Measurements from ENCODE around the gene CPEB2. TPM values are rescaled to one million over a fixed set of nuclear protein-coding genes. Genes with fewer than 3 reads are reported as not detected.

The CPEB2 gene
- total and polyA plus RNA-seq, 9 of the 15 experiments (the other 6 are each of a cell fraction or from before 2014, with no cell fraction given): 0.39 to 3.0 (median 1.4) TPM

DNA sequence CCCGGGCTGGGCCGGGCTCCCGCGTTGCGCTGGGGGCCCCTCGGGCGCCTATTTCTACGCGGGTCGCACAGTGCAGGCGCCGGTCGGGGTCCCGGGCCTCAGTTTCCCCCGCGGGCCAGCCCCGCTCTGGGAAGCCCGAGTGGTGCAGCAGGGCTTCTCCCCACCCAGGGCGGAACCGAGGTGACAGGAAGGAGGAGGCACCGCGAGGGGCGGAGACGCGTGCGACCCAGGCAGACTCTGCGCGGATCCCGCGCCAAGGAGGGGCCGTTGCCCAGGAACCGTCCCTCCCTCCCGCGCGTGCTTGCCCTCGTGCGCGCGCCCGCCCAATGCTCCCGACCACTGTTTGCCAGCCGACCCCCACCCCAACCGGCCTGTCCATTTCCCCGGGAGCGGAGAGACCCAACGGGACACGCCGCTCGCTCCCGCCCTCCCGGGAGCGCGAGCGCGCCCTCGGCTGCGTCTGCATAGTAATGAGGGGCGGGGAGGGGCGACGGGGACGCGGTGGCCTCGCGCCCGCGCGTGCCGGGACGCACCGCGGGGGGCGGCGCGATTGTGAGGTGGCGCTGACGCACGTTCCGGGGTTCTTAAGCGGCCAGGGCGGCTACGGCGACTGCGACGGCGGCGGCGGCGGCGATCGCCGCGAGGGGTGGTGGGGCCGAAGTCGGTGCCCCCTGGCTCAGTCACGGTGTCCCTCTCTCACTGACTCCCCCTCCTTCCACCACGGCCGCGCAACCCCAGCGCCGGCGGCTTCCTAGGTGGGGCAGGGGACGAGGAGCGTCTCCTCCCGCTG is at the start of gene CPEB2 (continued):
- TF ChIP-seq PCBP2 (IDR thresholded peaks at IDR 0.05; ENCODE audit: low read depth, low read length, poor library complexity, severe bottlenecking) (no peak), CEBPB (tag; IDR thresholded peaks at IDR 0.05) (no peak), MYC (IDR thresholded peaks at IDR 0.05; ENCODE audit: low read depth, low read length) (peak; percentile 73), MYC (CRISPR knock-in tag; IDR thresholded peaks at IDR 0.05; ENCODE audit: borderline replicate concordance, low read depth) (peak; percentile 68; the same call in 1 of the 2 replicates), CTBP1 (IDR thresholded peaks at IDR 0.05; ENCODE audit: borderline replicate concordance) (peak; percentile 90), ZNF764 (CRISPR knock-in tag; IDR thresholded peaks at IDR 0.05; ENCODE audit: low read depth) (no peak), SMAD1 (IDR thresholded peaks at IDR 0.05; ENCODE audit: low read depth, low read length, partially characterized antibody) (no peak), PRMT5 (CRISPR knock-in tag; IDR thresholded peaks at IDR 0.05) (no peak), RBM22 (IDR thresholded peaks at IDR 0.05; ENCODE audit: low read depth, low read length, poor library complexity, severe bottlenecking) (no peak), ASH1L (IDR thresholded peaks at IDR 0.05; ENCODE audit: borderline replicate concordance, low read depth, partially characterized antibody) (no peak), CHD2 (IDR thresholded peaks at IDR 0.05; ENCODE audit: low read depth, low read length) (no peak), E2F3 (CRISPR knock-in tag; IDR thresholded peaks at IDR 0.05) (no peak)
- TF ChIP-seq, protein P1, sequence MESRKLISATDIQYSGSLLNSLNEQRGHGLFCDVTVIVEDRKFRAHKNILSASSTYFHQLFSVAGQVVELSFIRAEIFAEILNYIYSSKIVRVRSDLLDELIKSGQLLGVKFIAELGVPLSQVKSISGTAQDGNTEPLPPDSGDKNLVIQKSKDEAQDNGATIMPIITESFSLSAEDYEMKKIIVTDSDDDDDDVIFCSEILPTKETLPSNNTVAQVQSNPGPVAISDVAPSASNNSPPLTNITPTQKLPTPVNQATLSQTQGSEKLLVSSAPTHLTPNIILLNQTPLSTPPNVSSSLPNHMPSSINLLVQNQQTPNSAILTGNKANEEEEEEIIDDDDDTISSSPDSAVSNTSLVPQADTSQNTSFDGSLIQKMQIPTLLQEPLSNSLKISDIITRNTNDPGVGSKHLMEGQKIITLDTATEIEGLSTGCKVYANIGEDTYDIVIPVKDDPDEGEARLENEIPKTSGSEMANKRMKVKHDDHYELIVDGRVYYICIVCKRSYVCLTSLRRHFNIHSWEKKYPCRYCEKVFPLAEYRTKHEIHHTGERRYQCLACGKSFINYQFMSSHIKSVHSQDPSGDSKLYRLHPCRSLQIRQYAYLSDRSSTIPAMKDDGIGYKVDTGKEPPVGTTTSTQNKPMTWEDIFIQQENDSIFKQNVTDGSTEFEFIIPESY (CRISPR knock-in tag; IDR thresholded peaks at IDR 0.05): no peak
- TF ChIP-seq, protein P2, sequence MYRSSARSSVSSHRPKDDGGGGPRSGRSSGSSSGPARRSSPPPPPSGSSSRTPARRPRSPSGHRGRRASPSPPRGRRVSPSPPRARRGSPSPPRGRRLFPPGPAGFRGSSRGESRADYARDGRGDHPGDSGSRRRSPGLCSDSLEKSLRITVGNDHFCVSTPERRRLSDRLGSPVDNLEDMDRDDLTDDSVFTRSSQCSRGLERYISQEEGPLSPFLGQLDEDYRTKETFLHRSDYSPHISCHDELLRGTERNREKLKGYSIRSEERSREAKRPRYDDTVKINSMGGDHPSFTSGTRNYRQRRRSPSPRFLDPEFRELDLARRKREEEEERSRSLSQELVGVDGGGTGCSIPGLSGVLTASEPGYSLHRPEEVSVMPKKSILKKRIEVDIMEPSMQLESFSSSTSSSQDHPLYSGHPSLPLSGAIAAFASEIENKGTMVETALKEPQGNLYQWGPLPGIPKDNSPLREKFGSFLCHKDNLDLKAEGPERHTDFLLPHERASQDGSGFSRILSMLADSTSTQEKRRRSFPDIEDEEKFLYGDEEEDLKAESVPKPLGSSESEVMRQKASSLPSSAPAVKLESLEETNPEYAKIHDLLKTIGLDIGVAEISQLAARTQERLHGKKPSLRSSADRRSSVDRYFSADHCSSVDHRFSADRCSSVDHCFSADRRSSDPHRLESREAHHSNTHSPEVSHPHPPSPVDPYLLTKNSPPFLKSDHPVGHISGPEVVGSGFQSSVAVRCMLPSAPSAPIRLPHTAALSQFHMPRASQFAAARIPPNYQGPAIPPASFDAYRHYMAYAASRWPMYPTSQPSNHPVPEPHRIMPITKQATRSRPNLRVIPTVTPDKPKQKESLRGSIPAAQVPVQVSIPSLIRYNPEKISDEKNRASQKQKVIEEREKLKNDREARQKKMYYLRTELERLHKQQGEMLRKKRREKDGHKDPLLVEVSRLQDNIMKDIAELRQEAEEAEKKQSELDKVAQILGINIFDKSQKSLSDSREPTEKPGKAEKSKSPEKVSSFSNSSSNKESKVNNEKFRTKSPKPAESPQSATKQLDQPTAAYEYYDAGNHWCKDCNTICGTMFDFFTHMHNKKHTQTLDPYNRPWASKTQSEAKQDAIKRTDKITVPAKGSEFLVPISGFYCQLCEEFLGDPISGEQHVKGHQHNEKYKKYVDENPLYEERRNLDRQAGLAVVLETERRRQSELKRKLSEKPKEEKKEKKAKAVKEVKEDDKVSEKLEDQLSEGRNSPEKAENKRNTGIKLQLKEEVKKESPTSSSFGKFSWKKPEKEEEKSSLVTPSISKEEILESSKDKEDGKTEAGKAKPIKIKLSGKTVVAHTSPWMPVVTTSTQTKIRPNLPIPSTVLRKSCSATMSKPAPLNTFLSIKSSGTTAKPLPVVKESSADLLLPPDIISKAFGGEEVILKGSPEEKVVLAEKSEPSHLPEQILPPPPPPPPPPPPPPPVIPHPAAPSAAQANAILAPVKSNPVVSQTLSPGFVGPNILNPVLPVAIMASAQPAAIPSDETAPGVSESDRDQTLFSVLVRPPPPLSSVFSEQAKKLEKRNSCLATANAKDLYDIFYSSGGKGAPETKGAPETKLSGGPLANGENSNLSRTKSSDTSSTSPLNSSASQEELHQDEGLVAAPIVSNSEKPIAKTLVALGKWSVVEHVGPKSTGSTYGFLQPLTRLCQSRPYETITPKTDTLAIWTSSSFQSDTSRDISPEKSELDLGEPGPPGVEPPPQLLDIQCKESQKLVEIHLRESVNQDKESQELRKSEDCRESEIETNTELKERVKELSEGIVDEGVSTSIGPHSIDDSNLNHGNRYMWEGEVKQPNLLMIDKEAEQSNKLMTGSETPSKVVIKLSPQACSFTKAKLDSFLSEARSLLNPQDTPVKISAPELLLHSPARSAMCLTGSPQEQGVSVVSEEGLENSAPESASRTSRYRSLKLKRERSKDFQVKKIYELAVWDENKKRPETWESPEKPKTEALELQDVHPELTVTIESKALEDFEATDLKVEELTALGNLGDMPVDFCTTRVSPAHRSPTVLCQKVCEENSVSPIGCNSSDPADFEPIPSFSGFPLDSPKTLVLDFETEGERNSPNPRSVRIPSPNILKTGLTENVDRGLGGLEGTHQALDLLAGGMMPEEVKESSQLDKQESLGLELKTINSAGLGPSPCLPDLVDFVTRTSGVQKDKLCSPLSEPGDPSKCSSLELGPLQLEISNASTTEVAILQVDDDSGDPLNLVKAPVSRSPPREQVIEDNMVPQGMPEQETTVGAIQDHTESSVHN (IDR thresholded peaks at IDR 0.05; ENCODE audit: borderline replicate concordance in 1 of 2, low read depth in 1 of 2): no peak
- TF ChIP-seq, protein P3, sequence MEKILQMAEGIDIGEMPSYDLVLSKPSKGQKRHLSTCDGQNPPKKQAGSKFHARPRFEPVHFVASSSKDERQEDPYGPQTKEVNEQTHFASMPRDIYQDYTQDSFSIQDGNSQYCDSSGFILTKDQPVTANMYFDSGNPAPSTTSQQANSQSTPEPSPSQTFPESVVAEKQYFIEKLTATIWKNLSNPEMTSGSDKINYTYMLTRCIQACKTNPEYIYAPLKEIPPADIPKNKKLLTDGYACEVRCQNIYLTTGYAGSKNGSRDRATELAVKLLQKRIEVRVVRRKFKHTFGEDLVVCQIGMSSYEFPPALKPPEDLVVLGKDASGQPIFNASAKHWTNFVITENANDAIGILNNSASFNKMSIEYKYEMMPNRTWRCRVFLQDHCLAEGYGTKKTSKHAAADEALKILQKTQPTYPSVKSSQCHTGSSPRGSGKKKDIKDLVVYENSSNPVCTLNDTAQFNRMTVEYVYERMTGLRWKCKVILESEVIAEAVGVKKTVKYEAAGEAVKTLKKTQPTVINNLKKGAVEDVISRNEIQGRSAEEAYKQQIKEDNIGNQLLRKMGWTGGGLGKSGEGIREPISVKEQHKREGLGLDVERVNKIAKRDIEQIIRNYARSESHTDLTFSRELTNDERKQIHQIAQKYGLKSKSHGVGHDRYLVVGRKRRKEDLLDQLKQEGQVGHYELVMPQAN (IDR thresholded peaks at IDR 0.05; ENCODE audit: borderline replicate concordance): no peak
